ENCODE measurements around the gene FLNB. TPM values are rescaled to one million over a fixed set of nuclear protein-coding genes. Genes with fewer than 3 reads are reported as not detected.

The FLNB gene
- polyA plus RNA-seq, 3 donors = 0.47 to 4.0 (median 2.1) TPM

- no peaks in the 10 kb centered on the region for H4K20me1 ChIP-seq (ENCODE audit: insufficient read depth, low read length)
- Mint-ChIP-seq H3K9me3 (no peaks in the 10 kb centered on the region), H3K4me1 (no peaks in the 10 kb centered on the region), H3K27me3 (ENCODE audit: low read depth in 3 of 3) (no peaks in the 10 kb centered on the region), H3K27ac (peak overlapping the region in 1 of 7 donors; percentile 68), H3K4me3 (no peak overlapping the region), H3K36me3 (peaks cover 74 to 86% of the 10 kb centered on the region in 2 donors)
- H3K4me1 ChIP-seq (ENCODE audit: control insufficient read depth in 1 of 2, insufficient read depth in 2 of 2, low read length in 2 of 2) = no peaks in the 10 kb centered on the region
- DNase-seq = no peak
- intact Hi-C loops (cut with micrococcal nuclease) = no loop called here
- H2AFZ ChIP-seq (ENCODE audit: insufficient read depth, low read depth, low read length, poor library complexity, severe bottlenecking) = no peak overlapping the region
- H3K9me3 ChIP-seq (replicated peaks in 1 of 2; ENCODE audit: control insufficient read depth in 1 of 2, insufficient read depth in 1 of 2, low read length in 2 of 2) = no peaks in the 10 kb centered on the region
- no peak for TF ChIP-seq CTCF (IDR thresholded peaks at IDR 0.05)
- H3K4me3 ChIP-seq (replicated peaks in 1 of 3; ENCODE audit: low read depth in 2 of 3, low read length in 3 of 3) = no peak overlapping the region
- no peaks in the 10 kb centered on the region for H3K79me2 ChIP-seq (ENCODE audit: insufficient read depth, low read length)
- 100% methylated on average over 2 of the region's 3 CpGs for WGBS (ENCODE audit: insufficient coverage)
- H3K36me3 ChIP-seq (replicated peaks in 1 of 2; ENCODE audit: control insufficient read depth in 1 of 2, insufficient read depth in 2 of 2, low read length in 2 of 2) = peaks cover 37 to 90% of the 10 kb centered on the region in 2 donors
- no peak overlapping the region for H3K9ac ChIP-seq (ENCODE audit: insufficient read depth, low read length, poor library complexity, severe bottlenecking)
- no peaks in the 10 kb centered on the region for H3K27me3 ChIP-seq (ENCODE audit: control insufficient read depth in 2 of 2, insufficient read depth in 2 of 2, low read length in 2 of 2)
- no peak overlapping the region for H3K4me2 ChIP-seq (replicated peaks; ENCODE audit: extremely low read depth, low read length, poor library complexity, severe bottlenecking)
- no peak overlapping the region for H3K27ac ChIP-seq (ENCODE audit: low read depth in 1 of 2, low read length in 2 of 2)
Observed at GRCh38 chr3:58105196-58105595, 97.0 kb downstream of the FLNB start.

GRCh38 chr3:58106061-58106460 is 97.8 kb downstream of the FLNB start:
- Histone ChIP-seq H4K20me1 (ENCODE audit: insufficient read depth, low read length) (no peaks in the 10 kb centered on the region), H3K36me3 (replicated peaks in 1 of 2; ENCODE audit: control insufficient read depth in 1 of 2, insufficient read depth in 2 of 2, low read length in 2 of 2) (peaks cover 37 to 91% of the 10 kb centered on the region in 2 donors), H3K27me3 (ENCODE audit: control insufficient read depth in 2 of 2, insufficient read depth in 2 of 2, low read length in 2 of 2) (no peaks in the 10 kb centered on the region), H3K9me3 (replicated peaks in 1 of 2; ENCODE audit: control insufficient read depth in 1 of 2, insufficient read depth in 1 of 2, low read length in 2 of 2) (no peaks in the 10 kb centered on the region), H3K27ac (ENCODE audit: low read depth in 1 of 2, low read length in 2 of 2) (no peak overlapping the region), H3K9ac (ENCODE audit: insufficient read depth, low read length, poor library complexity, severe bottlenecking) (no peak overlapping the region), H3K4me2 (replicated peaks; ENCODE audit: extremely low read depth, low read length, poor library complexity, severe bottlenecking) (no peak overlapping the region), H2AFZ (ENCODE audit: insufficient read depth, low read depth, low read length, poor library complexity, severe bottlenecking) (no peak overlapping the region), H3K4me3 (replicated peaks in 1 of 3; ENCODE audit: low read depth in 2 of 3, low read length in 3 of 3) (no peak overlapping the region), H3K79me2 (ENCODE audit: insufficient read depth, low read length) (no peaks in the 10 kb centered on the region), H3K4me1 (ENCODE audit: control insufficient read depth in 1 of 2, insufficient read depth in 2 of 2, low read length in 2 of 2) (no peaks in the 10 kb centered on the region)
- no peak for TF ChIP-seq CTCF (IDR thresholded peaks at IDR 0.05)
- no CpG with 5 or more reads among the region's 2 CpGs for WGBS (ENCODE audit: insufficient coverage)
- Mint-ChIP-seq H3K4me3 (no peak overlapping the region), H3K36me3 (peaks cover 79 to 86% of the 10 kb centered on the region in 2 donors), H3K4me1 (no peaks in the 10 kb centered on the region), H3K9me3 (no peaks in the 10 kb centered on the region), H3K27ac (no peak overlapping the region), H3K27me3 (ENCODE audit: low read depth in 3 of 3) (no peaks in the 10 kb centered on the region)
- intact Hi-C loops (cut with micrococcal nuclease) = no loop called here
- no peak for DNase-seq
